Heart right ventricle (tissue), 16 donors: ENCODE measurements around the gene RBM43. TPM values are rescaled to one million over a fixed set of nuclear protein-coding genes. Genes with fewer than 3 reads are reported as not detected.
"Not testable (repeated sequence)": the region's sequence is repeated elsewhere in the genome, so short reads cannot be mapped to it uniquely, and the experiment has no call there.

Experiments
- ATAC-seq, 8 donors: fragments of 200-7000 bp; cut with Tn5 transposase; one replicate each; pipeline ENCODE4 v1.9.1; 2020; ENCODE audit warnings: mild to moderate bottlenecking in 8 of 8, moderate library complexity in 8 of 8, moderate number of reproducible peaks in 1 of 8
- DNase-seq, 2 donors: peaks; one replicate each; pipeline ENCODE4 v3.0.0-alpha.2; 2020
- H3K27ac ChIP-seq, 10 donors: fragments of 200-600 bp; sonication (generic) in 2 of 10; one replicate each; pipeline versions ENCODE4 v1.5.0 to v1.8.0; 2020 to 2022; ENCODE audit warnings: mild to moderate bottlenecking in 3 of 10
- H3K27me3 ChIP-seq, 7 donors: fragments of 200-600 bp; one replicate each; pipeline ENCODE4 v1.8.0; 2021 to 2022; ENCODE audit warnings: mild to moderate bottlenecking in 2 of 7
- H3K36me3 ChIP-seq, 9 donors: fragments of 200-600 bp; sonication (generic) in 1 of 9; one replicate each; pipeline versions ENCODE4 v1.5.0 to v1.8.0; 2020 to 2022; ENCODE audit warnings: mild to moderate bottlenecking in 2 of 9
- H3K4me1 ChIP-seq, 9 donors: fragments of 200-600 bp; sonication (generic) in 1 of 9; one replicate each; pipeline versions ENCODE4 v1.5.0 to v1.8.0; 2020 to 2022; ENCODE audit warnings: mild to moderate bottlenecking in 4 of 9
- H3K4me3 ChIP-seq, 10 donors: fragments of 200-600 bp; sonication (generic) in 2 of 10; one replicate each; pipeline versions ENCODE4 v1.5.0 to v1.8.0; 2020 to 2022; ENCODE audit warnings: mild to moderate bottlenecking in 7 of 10, moderate library complexity in 2 of 10
- H3K9me3 ChIP-seq, 11 donors: fragments of 200-600 bp in 10 of 11; sonication (generic) in 2 of 11; one replicate each; pipeline versions ENCODE4 v1.5.0 to v1.8.0; 2013 to 2022; ENCODE audit warnings: mild to moderate bottlenecking in 2 of 11, control low read depth in 1 of 11, moderate library complexity in 1 of 11
- CTCF ChIP-seq, 9 donors: fragments of 200-600 bp; sonication (generic) in 2 of 9; IDR thresholded peaks; one replicate each; pipeline versions ENCODE4 v1.5.0 to v1.8.0; 2021 to 2022; ENCODE audit warnings: antibody characterized with exemption in 9 of 9, mild to moderate bottlenecking in 5 of 9, moderate library complexity in 1 of 9
- WGBS, 2 donors: extraction: QIAGEN DNeasy Blood & Tissue Kit; methylation state at CpG; one replicate each; pipeline ENCODE4 v1.1.7; 2013; ENCODE audit warnings: inconsistent platforms in 1 of 2; 5-methylcytosine and 5-hydroxymethylcytosine counted together
- intact Hi-C, 10 donors: fragments of 100-400 bp; cut with DNase I; formaldehyde crosslinking; loops; one replicate each; pipeline versions ENCODE4 v1.11.1 to v1.14.2; 2022
- long read RNA-seq, 3 donors: library from polyadenylated mRNA; unstranded; transcript quantifications; one replicate each; pipeline ENCODE4 v2.0.0, GENCODE V29; 2020 to 2021
- polyA plus RNA-seq, 2 donors: library from polyadenylated mRNA; stranded (reverse); fragments of 200-250 nt; gene quantifications; one replicate each; pipeline ENCODE4 v1.2.3, GENCODE V29; 2013
- total RNA-seq, 10 donors: library from RNA; stranded (reverse); fragmentation: NEBNext Ultra II Directional in 3 of 10; extraction: Animal tissue kit (Norgen Biotek cat#: 25700) in 3 of 10; gene quantifications; one replicate each; pipeline versions ENCODE4 v1.2.1 to v1.2.4, GENCODE V29; 2021 to 2023
- donor health status: Arrhythmogenic right ventricular cardiomyopathy.
- donor health status: ischemic (EF 13 %, LVEDD 7.1; RV severe dilation, severe dysfunction).
- donor health status: healthy with polysubstance abuse.
- donor health status: DM: no; HTN: yes; CAD: no.
- donor health status: DM: no; HTN: no; CAD: no.
- donor health status: ischemic (EF 25% LVEDD 6.9; RV normal size, moderate dysfunction).
- donor health status: ischemic (EF 25% LVEDD 5.7; RV mildly dilated, moderate dysfunction).
- donor health status: healthy.
- donor health status: DM: yes; HTN: yes; CAD: no.
- donor health status: Ischemic cardiomyopathy.
- donor health status: ischemic (EF 35%, LVEDD 5.7; RV mildly dilated, moderate dysfunction).
- donor health status: nonischemic (EF 11% LVEDD 7.7; RV severe dilation, severe dysfunction).
- donor health status: DM: yes; HTN: yes; CAD: no.
- donor health status: PGD.
- donor health status: ischemic (EF 29% LVEDD 5.4; RV normal size, mild dysfunction).
- donor health status: nonischemic (EF 23%, LVEDD 6.1; RV moderate dilation, normal function).

RBM43 gene
- total RNA-seq: 1 to 10 TPM in 9 of 10 donors, under 1 TPM in 1; 0.96 to 2.9 (median 1.8) TPM
- polyA plus RNA-seq: 1 to 10 TPM; 1.1 to 1.7 TPM
- long read RNA-seq, donor 1: 0 reads
- long read RNA-seq, donor 2: 0 reads
- long read RNA-seq, donor 3: 0 reads

GRCh38 chr2:151261231-151261976 is at the start of gene RBM43:
Gene RBM43, minus strand, starts transcription at chr2:151261863. Its CDS starts 136 bp downstream, at chr2:151261727.
- intact Hi-C loops: loop anchor here in 4 of 10 donors (10.0 kb wide), 1 partner anchor 153 kb away; no protein-coding TSS in a partner anchor

GRCh38 chr2:151310313-151310712 is 48.6 kb upstream of the RBM43 start:
- H3K9me3 ChIP-seq, H3K27ac ChIP-seq, H3K4me3 ChIP-seq, ATAC-seq, H3K27me3 ChIP-seq, H3K4me1 ChIP-seq, intact Hi-C loops, DNase-seq, H3K36me3 ChIP-seq: not testable (repeated sequence)
- 89 to 93% methylated on average over 6 of the region's 6 CpGs for WGBS, 2 donors

More at GRCh38 chr2:151261231-151261976, at the start of gene RBM43:
- Histone ChIP-seq H3K9me3 (no peaks in the 10 kb centered on the region), H3K4me1 (peaks cover 0 to 25% (median 12%) of the 10 kb centered on the region in 9 donors), H3K27me3 (no peaks in the 10 kb centered on the region), H3K4me3 (peak within 1 kb of the TSS; percentile 53 to 97 (median 90)), H3K36me3 (no peaks in the 10 kb centered on the region), H3K27ac (peak within 1 kb of the TSS; percentile 86 to 99 (median 94))
- 1 to 2% methylated on average over 60 to 61 of the region's 61 CpGs for WGBS, 2 donors
- ATAC-seq (peak; percentile 93 to 98 (median 96)), DNase-seq (peak; percentile 86 to 91)
- peak in 1 of 9 donors; percentile 21 for TF ChIP-seq CTCF (IDR thresholded peaks at IDR 0.05)

- H3K9me3 ChIP-seq: no peaks in the 10 kb centered on the region
- DNase-seq: no peak
- H3K27ac ChIP-seq: no peak overlapping the region
- WGBS, 2 donors: 52 to 53% methylated on average over 3 of the region's 3 CpGs
- H3K36me3 ChIP-seq: no peaks in the 10 kb centered on the region
- peaks cover 0 to 6% (median 0%) of the 10 kb centered on the region in 9 donors for H3K4me1 ChIP-seq
- no peaks in the 10 kb centered on the region for H3K27me3 ChIP-seq
- intact Hi-C loops: no loop called here
- H3K4me3 ChIP-seq: no peak overlapping the region
- no peak for TF ChIP-seq CTCF (IDR thresholded peaks at IDR 0.05)
- peak in 3 of 8 donors; percentile 52 to 84 (median 66) for ATAC-seq
Observed at GRCh38 chr2:151306621-151307020, 45.0 kb upstream of the RBM43 start.

- H3K27ac ChIP-seq: no peak overlapping the region
- no peaks in the 10 kb centered on the region for H3K27me3 ChIP-seq
- ATAC-seq (no peak), DNase-seq (no peak)
- no peak overlapping the region for H3K4me3 ChIP-seq
- intact Hi-C loops: no loop called here
- H3K9me3 ChIP-seq: no peaks in the 10 kb centered on the region
- H3K36me3 ChIP-seq: no peaks in the 10 kb centered on the region
- H3K4me1 ChIP-seq: peaks cover 0 to 6% (median 0%) of the 10 kb centered on the region in 9 donors
- TF ChIP-seq CTCF (IDR thresholded peaks at IDR 0.05): no peak
Observed at GRCh38 chr2:151305129-151305691, 43.5 kb upstream of the RBM43 start.
